ENCODE data around the gene S100A16. TPM values are rescaled to one million over a fixed set of nuclear protein-coding genes. Genes with fewer than 3 reads are reported as not detected.
A peak's percentile ranks its signal among the peaks of the same experiment; 100 is the strongest.

The S100A16 gene
- total RNA-seq, 1 experiment from 2014 or later = 14.6 TPM

DNA sequence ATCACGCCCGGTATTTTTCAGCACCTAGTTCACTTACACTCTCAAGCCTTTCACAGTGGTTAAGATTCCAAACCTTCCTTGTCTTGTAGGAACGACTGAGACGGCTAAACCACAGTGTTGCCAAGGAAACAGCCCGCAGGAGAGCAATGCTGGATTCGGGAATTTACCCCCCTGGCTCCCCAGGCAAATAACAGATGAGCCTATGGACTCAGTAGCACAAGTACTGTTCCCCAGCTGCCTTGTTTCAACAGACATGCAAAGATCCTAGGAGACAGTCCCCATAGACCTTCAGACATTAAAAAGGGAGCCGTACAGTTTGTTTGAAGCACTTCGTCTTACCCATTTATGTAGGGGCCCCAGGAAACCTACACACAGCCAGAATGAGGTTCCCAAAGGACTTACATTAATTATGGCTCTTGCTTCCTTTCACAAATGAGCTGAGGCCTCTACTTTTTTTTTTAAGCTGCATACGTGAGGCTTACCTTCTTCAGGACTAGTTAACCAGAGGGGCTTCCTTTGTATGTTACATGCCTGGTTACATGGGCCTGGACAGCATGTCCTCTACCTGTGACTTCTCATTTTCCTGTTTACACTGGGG is 48.3 kb upstream of the S100A16 start (continued):
- TF ChIP-seq EMX1 (CRISPR knock-in tag; IDR thresholded peaks at IDR 0.05) (peak; percentile 86; the same call in 1 of the 2 replicates), GABPB1 (CRISPR knock-in tag; IDR thresholded peaks at IDR 0.05) (no peak), NFYB (CRISPR knock-in tag; conservative IDR thresholded peaks at IDR 0.05; ENCODE audit: low read depth) (no peak), NFATC4 (CRISPR knock-in tag; IDR thresholded peaks at IDR 0.05) (peak; percentile 7), FOXP1 (CRISPR knock-in tag; IDR thresholded peaks at IDR 0.05; ENCODE audit: borderline replicate concordance) (no peak), MYBL2 (CRISPR knock-in tag; IDR thresholded peaks at IDR 0.05) (no peak)
- TF ChIP-seq, protein P1, sequence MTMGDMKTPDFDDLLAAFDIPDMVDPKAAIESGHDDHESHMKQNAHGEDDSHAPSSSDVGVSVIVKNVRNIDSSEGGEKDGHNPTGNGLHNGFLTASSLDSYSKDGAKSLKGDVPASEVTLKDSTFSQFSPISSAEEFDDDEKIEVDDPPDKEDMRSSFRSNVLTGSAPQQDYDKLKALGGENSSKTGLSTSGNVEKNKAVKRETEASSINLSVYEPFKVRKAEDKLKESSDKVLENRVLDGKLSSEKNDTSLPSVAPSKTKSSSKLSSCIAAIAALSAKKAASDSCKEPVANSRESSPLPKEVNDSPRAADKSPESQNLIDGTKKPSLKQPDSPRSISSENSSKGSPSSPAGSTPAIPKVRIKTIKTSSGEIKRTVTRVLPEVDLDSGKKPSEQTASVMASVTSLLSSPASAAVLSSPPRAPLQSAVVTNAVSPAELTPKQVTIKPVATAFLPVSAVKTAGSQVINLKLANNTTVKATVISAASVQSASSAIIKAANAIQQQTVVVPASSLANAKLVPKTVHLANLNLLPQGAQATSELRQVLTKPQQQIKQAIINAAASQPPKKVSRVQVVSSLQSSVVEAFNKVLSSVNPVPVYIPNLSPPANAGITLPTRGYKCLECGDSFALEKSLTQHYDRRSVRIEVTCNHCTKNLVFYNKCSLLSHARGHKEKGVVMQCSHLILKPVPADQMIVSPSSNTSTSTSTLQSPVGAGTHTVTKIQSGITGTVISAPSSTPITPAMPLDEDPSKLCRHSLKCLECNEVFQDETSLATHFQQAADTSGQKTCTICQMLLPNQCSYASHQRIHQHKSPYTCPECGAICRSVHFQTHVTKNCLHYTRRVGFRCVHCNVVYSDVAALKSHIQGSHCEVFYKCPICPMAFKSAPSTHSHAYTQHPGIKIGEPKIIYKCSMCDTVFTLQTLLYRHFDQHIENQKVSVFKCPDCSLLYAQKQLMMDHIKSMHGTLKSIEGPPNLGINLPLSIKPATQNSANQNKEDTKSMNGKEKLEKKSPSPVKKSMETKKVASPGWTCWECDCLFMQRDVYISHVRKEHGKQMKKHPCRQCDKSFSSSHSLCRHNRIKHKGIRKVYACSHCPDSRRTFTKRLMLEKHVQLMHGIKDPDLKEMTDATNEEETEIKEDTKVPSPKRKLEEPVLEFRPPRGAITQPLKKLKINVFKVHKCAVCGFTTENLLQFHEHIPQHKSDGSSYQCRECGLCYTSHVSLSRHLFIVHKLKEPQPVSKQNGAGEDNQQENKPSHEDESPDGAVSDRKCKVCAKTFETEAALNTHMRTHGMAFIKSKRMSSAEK (CRISPR knock-in tag; IDR thresholded peaks at IDR 0.05; ENCODE audit: borderline replicate concordance) = peak; percentile 76; the same call in 1 of the 2 replicates
- TF ChIP-seq, protein P2, sequence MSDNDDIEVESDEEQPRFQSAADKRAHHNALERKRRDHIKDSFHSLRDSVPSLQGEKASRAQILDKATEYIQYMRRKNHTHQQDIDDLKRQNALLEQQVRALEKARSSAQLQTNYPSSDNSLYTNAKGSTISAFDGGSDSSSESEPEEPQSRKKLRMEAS (CRISPR knock-in tag; IDR thresholded peaks at IDR 0.05) = no peak
- TF ChIP-seq, protein P3, sequence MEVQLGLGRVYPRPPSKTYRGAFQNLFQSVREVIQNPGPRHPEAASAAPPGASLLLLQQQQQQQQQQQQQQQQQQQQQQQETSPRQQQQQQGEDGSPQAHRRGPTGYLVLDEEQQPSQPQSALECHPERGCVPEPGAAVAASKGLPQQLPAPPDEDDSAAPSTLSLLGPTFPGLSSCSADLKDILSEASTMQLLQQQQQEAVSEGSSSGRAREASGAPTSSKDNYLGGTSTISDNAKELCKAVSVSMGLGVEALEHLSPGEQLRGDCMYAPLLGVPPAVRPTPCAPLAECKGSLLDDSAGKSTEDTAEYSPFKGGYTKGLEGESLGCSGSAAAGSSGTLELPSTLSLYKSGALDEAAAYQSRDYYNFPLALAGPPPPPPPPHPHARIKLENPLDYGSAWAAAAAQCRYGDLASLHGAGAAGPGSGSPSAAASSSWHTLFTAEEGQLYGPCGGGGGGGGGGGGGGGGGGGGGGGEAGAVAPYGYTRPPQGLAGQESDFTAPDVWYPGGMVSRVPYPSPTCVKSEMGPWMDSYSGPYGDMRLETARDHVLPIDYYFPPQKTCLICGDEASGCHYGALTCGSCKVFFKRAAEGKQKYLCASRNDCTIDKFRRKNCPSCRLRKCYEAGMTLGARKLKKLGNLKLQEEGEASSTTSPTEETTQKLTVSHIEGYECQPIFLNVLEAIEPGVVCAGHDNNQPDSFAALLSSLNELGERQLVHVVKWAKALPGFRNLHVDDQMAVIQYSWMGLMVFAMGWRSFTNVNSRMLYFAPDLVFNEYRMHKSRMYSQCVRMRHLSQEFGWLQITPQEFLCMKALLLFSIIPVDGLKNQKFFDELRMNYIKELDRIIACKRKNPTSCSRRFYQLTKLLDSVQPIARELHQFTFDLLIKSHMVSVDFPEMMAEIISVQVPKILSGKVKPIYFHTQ (CRISPR knock-in tag; IDR thresholded peaks at IDR 0.05) = peak; percentile 82

DNA sequence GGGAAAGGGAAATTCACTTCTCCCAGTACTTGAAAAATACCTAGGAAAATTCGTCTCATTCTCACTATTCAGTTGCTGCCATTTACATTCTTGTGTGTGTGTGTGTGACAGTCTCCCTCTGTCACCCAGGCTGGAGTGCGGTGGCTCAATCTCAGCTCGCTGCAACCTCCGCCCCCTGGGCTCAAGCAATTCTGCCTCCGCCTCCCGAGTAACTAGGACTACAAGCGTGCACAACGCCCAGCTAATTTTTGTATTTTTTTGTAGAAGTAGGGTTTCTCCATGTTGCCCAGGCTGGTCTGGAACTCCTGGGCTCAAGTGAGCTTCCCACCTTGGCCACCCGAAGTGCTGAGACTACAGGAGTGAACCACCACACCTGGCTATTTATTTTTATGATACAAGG is 46.7 kb upstream of the S100A16 start:
- TF ChIP-seq KAT7 (CRISPR knock-in tag; IDR thresholded peaks at IDR 0.05; ENCODE audit: borderline replicate concordance) (no peak), ZNF396 (CRISPR knock-in tag; IDR thresholded peaks at IDR 0.05; ENCODE audit: borderline replicate concordance) (no peak), NFE2L1 (CRISPR knock-in tag; IDR thresholded peaks at IDR 0.05) (no peak), MYBL2 (CRISPR knock-in tag; IDR thresholded peaks at IDR 0.05) (no peak), TCF7 (CRISPR knock-in tag; IDR thresholded peaks at IDR 0.05; ENCODE audit: low read depth) (no peak), NR2C2 (CRISPR knock-in tag; IDR thresholded peaks at IDR 0.05) (no peak), ZBTB21 (CRISPR knock-in tag; IDR thresholded peaks at IDR 0.05; ENCODE audit: borderline replicate concordance) (no peak), ZNF219 (CRISPR knock-in tag; IDR thresholded peaks at IDR 0.05; ENCODE audit: borderline replicate concordance) (no peak)
- TF ChIP-seq, protein P4, sequence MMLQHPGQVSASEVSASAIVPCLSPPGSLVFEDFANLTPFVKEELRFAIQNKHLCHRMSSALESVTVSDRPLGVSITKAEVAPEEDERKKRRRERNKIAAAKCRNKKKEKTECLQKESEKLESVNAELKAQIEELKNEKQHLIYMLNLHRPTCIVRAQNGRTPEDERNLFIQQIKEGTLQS (CRISPR knock-in tag; conservative IDR thresholded peaks at IDR 0.05) = no peak
- CTCF ChIA-PET = interaction anchor here (0.6 kb wide), 1 partner anchor 162 kb away, joined by 4 read pairs; no protein-coding TSS in a partner anchor
- no peak for ATAC-seq
- Mint-ChIP-seq H3K27ac (peak overlapping the region; percentile 88), H3K4me1 (peaks cover 8% of the 10 kb centered on the region), H3K4me3 (peak overlapping the region; percentile 92), H3K36me3 (peaks cover 44% of the 10 kb centered on the region), H3K9me3 (no peaks in the 10 kb centered on the region), H3K27me3 (ENCODE audit: low read depth) (no peaks in the 10 kb centered on the region)
- no peak for DNase-seq (ENCODE audit: low spot score)
- POLR2A ChIA-PET = interaction anchor here (0.8 to 2.4 kb wide), 3 partner anchors 11 to 26 kb away, joined by 3 to 11 read pairs (median 5); partner anchors contain the start of gene CHTOP

All from WTC11 (cell line).